HEK293 (cell line): Measurements from ENCODE around the gene RFNG.

Experiments used
- CTCF ChIP-seq: fragments of 450-650 bp; formaldehyde crosslinking; IDR thresholded peaks from 2 replicates; pipeline ENCODE4 v1.5.1; 2016; ENCODE audit warnings: missing biosample characterization, missing genetic modification characterization
- KLF7 ChIP-seq: fragments of 450-650 bp; formaldehyde crosslinking; IDR thresholded peaks from 2 replicates; pipeline ENCODE4 v1.5.1; 2016; ENCODE audit warnings: missing biosample characterization, missing genetic modification characterization, borderline replicate concordance
- SCRT2 ChIP-seq: fragments of 450-650 bp; formaldehyde crosslinking; IDR thresholded peaks from 2 replicates; pipeline ENCODE4 v1.5.1; 2016; ENCODE audit warnings: missing biosample characterization, missing genetic modification characterization
- TCF7L2 ChIP-seq: IDR thresholded peaks from 2 replicates; pipeline ENCODE4 v1.6.1; 2011; ENCODE audit warnings: low read depth, mild to moderate bottlenecking, inconsistent platforms, low read length, moderate library complexity, borderline replicate concordance
- YY1 ChIP-seq: fragments of 450-650 bp; formaldehyde crosslinking; IDR thresholded peaks from 2 replicates; pipeline ENCODE4 v1.5.1; 2018; ENCODE audit warnings: missing biosample characterization, missing genetic modification characterization
- ZBTB1 ChIP-seq: fragments of 450-650 bp; formaldehyde crosslinking; IDR thresholded peaks from 2 replicates; pipeline ENCODE4 v1.5.1; 2016; ENCODE audit warnings: missing biosample characterization, missing genetic modification characterization
- ZBTB11 ChIP-seq: fragments of 450-650 bp; formaldehyde crosslinking; conservative IDR thresholded peaks from 2 replicates; pipeline ENCODE4 v1.5.1; 2016; ENCODE audit warnings: low read depth, missing biosample characterization, missing genetic modification characterization
- ZNF112 ChIP-seq: fragments of 450-650 bp; formaldehyde crosslinking; IDR thresholded peaks from 2 replicates; pipeline ENCODE4 v1.5.0; 2017; ENCODE audit warnings: missing biosample characterization, missing genetic modification characterization
- ZNF501 ChIP-seq: fragments of 450-650 bp; formaldehyde crosslinking; IDR thresholded peaks from 2 replicates; pipeline ENCODE4 v1.5.1; 2016; ENCODE audit warnings: missing biosample characterization, missing genetic modification characterization
- ZNF600 ChIP-seq: fragments of 450-650 bp; formaldehyde crosslinking; IDR thresholded peaks from 2 replicates; pipeline ENCODE4 v1.5.1; 2016; ENCODE audit warnings: missing biosample characterization, missing genetic modification characterization

GRCh38 chr17:81998691-81999438, 52.7 kb downstream of the RFNG start:
- no peak for TF ChIP-seq CTCF
- TF ChIP-seq SCRT2 = no peak
- TF ChIP-seq ZNF112 = no peak
- TF ChIP-seq ZBTB11 (tag by site-specific recombination) = no peak
- TF ChIP-seq YY1 (tag by site-specific recombination) = no peak
- TF ChIP-seq TCF7L2 = no peak
- no peak for TF ChIP-seq KLF7 (tag by site-specific recombination)
- TF ChIP-seq ZNF600 (tag by site-specific recombination) = no peak
- TF ChIP-seq ZNF501 = no peak
- TF ChIP-seq ZBTB1 (tag by site-specific recombination) = no peak
